KG1 (cell line): ENCODE results near the gene MDC1.

Experiments
- DNase-seq: peaks from one replicate; lab custom pipeline; 2025; lab: John Stamatoyannopoulos, UW

MDC1 gene

DNA sequence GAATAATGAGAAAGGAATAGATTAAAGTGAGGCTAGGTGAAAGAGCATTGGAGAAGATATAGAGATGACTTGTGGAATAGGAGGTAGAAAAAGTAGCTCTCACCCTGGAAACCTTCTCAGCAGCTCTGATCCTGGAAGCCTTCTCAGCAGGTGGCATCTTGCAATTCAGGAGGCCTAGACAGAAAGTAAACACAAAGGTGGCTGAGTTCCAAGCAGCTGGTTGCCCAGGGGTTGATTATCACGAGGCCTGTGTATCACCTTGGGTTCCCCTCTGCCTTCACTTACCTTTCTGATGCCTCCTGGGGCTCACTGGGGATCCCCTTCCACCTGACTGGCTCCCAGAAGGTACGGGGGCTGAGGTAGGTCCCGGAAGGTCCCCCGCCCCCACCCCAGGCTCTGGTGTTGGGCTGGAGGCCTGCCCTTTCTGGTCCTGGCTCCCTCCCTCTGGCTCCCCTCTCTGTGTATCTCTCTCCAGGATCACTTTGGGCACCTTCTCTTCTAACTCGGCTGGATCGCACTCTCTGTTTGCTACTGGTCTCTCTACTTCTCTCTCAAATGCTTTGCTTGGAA is 9.7 kb downstream of the MDC1 start:
- no peak for DNase-seq

- no peak for DNase-seq
Measured at GRCh38 chr6:30705620-30706019, 11.5 kb downstream of the MDC1 start.

- DNase-seq = no peak
Measured at GRCh38 chr6:30703821-30704220, 13.3 kb downstream of the MDC1 start.

DNA sequence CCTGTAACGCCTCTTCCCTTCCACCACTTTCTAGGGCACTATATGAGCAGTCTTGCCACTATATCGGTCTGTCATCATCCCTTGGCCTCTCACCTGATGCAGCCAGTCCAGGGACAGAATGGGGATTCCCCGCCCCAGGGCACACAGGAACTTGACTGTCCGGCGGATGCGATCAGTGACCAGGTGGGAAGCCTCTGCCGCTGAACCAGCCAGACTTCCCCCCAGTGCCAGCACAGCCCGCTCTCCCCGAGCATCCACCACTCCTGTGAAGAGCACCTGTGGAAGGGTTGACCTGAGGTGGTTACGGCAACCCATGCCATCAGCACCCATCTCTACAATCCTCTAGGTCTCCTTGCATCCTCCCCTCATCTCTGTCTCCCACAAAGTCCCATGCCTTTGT is 14.1 kb downstream of the MDC1 start:
- DNase-seq = no peak

GRCh38 chr6:30700340-30700739 is 16.7 kb downstream of the MDC1 start:
- no peak for DNase-seq

DNA sequence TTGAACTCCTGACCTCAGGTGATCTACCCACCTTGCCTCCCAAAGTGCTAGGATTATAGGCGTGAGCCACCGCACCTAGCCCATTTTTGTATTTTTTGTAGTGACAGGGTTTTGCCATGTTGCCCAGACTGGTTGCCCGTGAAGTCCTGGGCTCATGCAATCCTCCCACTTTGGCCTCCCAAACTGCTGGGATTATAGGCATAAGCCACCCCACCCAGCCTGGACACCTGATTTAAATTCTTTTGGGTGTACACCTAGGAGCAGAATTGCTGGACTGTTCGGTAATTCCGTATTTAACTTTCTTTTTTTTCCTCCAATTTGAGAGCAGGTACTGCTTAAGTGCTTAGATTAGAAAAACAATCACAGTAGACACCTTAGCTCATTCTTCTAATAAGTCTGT is 20.6 kb downstream of the MDC1 start:
- DNase-seq = no peak

- no peak for DNase-seq
Measured at GRCh38 chr6:30691208-30691847, 25.8 kb downstream of the MDC1 start.

- DNase-seq = peak; percentile 68
Measured at GRCh38 chr6:30690403-30691207, 26.5 kb downstream of the MDC1 start, which contains the start of gene NRM. TSS of gene NRM (minus strand) at chr6:30690984. CDS start at chr6:30690974, 10 bp downstream.

DNA sequence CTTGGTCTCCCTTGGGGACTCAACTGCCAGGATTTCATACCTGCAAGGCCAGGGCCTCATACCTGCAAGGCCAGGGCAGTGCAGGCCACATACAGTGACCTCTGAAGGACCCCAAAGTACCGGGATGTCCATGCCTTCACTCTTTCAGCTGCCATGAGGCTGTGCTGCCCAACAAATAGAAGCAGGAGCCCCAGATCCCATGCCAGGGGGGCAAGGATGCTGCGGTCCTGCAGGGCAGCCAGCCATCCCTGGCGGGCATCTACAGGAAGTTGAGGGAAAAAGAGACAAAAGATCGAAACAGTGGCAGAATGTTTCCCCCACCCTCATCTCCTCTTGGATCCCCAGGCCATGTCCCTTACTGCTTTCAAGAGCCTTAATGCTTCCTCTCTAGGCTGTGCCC is 27.1 kb downstream of the MDC1 start:
- DNase-seq = no peak

DNA sequence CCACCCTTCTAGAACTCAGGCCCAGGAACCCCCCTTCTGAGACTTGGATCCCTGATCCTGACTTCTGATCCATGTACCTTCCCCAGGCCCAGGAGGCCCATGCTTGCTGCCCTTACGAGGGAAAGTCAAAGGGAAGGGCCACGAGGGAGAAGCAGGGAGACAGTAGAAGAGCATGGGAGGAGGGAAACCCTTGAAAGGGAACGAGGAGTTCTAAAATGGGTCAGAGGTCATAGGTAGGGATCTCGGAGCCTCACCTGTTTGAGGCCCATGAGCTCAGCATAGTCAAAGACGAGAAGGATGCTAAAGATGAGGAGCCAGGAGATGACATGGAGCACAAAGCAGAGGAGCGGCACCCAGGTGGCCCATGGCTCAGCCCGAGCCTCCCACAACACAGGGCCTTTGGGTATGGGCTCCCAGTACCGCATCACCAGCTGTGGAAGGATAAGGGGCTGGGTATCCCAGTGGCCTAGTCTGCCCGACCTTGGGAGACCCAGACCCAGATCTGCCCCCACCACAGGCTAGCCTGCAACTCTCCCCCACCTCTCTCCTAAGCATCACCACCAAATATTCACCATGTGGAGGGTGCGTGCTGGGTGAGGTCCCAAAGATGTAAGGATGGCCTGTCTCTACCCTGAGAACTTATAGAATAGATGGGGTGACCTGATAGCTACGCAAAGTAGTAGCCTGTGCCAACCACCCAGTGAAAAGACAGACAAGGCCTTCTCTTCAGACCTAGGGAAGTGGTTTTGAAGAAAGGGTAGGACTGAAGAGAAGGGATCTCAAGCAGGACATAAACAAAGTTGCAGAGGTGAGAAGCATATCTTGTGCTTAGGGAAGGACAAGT is 27.8 kb downstream of the MDC1 start:
- DNase-seq = no peak

- DNase-seq = no peak
Measured at GRCh38 chr6:30688569-30688968, 28.5 kb downstream of the MDC1 start.

DNA sequence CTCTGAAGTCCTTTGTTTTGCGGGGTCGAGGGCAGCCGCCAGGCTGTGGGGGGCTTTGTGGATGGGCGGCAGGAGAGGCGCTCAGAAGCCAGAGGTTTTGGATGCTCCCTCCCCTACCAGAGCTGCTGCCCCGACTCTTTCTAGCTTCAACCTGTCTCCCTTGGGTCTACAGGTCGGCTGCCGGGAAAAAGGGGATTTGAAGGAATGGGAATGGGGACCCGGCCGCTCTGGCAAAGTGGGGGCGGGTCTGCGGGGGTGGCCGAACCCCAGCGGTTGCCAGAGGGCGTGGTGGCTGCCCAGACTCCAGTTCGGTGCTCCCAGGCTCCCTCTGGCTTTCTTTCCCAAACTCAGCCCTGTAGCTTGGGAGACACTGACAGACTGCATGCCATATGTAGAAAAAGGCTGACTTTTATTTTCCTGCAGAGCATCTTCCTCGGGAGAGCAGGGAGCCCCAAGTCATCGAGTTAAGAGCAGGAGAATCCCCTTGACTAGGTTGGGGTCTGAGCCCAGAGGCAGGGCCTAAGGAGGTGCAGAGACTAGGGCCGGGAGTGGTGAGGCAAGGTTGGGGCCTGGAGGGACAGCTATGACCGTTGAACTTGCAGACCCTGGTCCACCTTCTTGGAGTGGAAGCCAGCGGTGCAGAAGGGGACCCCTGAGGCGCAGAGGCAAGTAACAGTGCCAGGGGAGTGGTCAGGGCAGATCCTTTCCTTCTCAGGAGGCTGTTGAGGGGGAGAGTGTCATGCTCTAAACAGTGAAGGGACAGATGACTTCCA is 29.2 kb downstream of the MDC1 start:
- DNase-seq = no peak

GRCh38 chr6:30686908-30687658 is 30.0 kb downstream of the MDC1 start:
- peak; percentile 82 for DNase-seq

- no peak for DNase-seq
Measured at GRCh38 chr6:30686009-30686907, 30.8 kb downstream of the MDC1 start, which contains the start of gene PPP1R18. TSS of gene PPP1R18 (minus strand) at chr6:30686645. CDS start at chr6:30686018, 627 bp downstream.

DNA sequence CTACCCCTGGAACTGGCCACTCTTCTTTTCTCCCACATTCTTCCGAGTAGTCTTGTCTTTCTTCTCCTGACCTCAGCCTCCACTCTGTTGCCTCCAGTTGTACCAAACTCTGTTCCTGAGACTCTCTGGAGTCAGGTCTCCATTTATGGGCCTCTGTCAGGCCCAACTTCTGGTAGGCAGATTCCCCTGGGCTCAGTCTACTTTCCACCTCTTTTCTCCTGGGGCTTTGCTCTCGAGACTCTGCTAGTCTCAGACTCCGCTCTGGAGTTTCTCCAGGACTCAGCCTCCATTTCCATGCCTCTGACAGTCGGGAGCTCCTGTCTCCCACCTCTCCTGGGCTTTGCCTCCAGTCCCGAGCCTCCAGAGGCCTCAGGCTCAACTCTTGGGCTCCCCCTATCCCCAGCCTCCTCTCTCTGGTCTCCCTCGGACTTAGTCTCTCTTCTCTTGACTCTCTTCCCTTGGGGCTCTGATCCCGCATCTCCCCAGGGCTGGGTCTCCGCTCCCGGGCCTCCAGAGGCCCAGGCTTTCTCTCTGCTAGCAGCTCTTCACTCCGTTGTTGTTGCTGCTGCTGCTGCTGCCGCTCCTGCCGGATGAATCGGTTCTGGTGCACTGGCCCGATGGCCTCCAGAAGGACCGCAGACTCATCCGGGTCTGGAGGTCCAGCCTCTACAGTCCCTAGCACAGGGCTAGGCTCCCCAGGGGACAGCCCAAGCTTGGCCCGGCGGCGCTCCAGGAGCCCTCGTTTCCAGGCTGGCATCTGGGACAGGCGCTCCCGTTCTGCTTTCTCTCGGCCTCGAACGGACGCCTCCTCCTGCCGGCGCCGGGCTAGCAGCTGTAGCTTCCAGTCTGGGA is 31.7 kb downstream of the MDC1 start:
- DNase-seq = peak; percentile 22

GRCh38 chr6:30684386-30685156 is 32.5 kb downstream of the MDC1 start:
- peak; percentile 36 for DNase-seq

DNA sequence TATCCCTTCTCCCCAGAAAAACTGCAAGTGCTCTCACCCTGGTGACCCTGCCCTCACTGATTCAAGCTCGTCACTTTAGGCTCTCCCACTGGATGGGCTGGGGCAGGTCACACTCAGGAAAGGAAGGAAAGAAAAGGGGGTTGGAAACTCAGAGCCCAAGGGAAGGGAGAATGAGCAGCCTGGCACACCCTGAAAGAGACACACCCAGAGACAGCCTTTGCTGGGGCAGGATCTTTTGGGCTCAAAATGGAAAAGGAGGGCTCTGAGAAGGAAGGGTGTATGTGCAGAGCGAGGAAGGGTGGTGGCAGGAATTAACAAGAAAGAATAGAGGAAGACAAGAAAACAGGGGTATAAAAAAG is 33.1 kb downstream of the MDC1 start:
- DNase-seq = no peak
